NCI-H2081 treated with DMSO at 0.1 percent for 48 hours (cell line): Measurements from ENCODE around the gene HOXD9.

Source experiments
- DNase-seq: peaks from one replicate; lab custom pipeline; 2025; lab: John Stamatoyannopoulos, UW

HOXD9 gene

DNA sequence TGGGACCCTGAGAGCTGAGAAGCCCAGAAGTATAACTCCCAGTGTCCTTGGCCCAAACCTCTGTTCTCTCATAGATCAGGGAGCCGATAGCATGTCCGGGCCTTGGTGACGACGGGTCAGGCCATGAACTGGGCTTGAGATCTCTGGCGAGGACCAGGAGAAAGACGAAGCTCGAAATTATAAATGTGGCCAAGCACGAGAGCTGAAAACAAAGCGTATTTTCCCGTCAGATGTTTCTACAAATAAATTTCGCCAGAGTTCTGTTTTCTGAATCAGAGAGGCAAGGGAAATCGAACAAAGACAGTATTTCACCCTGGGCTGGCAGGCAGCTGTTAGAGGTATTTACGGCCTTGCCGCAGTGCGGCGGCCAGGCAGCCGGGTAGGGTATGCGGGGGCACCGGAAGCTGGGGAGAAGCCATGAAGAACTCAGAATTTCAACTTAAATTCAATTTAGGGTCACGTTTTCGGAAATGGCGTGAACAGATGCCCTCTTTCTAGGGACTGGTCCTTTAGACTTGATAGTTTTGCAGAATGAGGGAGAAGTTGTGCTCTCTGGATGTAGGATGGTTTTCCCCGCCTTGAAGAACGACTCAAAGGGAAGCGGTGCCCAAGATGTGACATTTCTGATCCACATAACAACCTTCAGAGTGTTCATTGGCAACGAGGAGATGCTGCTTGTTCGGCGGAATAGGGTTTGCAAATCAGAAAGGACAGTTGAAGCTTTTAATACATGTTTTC lies 16.6 kb downstream of the HOXD9 start:
- no peak for DNase-seq

DNA sequence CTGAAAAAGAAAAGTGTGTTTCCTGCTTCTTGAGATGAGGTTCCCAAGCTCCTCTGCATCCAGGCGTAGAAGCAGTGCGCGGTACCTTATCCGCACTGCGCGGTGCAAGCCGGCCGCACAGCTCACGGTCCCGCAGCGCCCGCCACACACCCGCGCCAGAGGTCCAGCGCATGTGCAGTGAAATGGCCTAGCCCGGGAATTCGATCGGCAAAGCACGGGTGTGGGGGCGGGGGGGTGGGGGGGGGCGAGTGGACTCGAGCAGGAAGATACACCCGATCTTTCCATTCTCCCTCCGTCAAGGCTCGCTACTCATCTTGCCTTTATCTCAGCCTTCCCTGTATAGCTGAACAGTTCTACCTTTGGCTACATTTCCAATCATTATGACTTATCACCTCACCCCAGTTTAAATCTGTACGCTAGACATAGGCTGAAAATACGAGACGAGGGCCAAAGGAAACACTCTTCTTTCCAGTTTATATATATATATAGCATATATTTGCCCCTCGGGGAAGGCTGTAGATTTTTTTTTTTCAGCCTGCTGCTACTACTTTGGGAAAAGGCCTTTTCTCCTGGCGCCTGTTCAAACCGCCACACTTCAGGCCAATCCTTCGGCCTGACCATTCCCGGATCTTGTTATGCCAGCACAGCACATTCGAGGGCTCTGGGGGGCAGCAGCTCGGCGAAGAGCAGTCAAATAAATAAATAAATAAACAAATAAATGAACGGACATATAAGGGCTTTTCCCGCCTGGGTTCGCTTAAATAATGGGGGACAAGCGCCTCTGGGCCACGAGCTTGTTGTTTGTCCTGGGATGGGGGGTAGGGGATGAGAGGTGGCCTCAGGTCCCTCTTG lies 17.4 kb downstream of the HOXD9 start:
- DNase-seq = no peak

DNA sequence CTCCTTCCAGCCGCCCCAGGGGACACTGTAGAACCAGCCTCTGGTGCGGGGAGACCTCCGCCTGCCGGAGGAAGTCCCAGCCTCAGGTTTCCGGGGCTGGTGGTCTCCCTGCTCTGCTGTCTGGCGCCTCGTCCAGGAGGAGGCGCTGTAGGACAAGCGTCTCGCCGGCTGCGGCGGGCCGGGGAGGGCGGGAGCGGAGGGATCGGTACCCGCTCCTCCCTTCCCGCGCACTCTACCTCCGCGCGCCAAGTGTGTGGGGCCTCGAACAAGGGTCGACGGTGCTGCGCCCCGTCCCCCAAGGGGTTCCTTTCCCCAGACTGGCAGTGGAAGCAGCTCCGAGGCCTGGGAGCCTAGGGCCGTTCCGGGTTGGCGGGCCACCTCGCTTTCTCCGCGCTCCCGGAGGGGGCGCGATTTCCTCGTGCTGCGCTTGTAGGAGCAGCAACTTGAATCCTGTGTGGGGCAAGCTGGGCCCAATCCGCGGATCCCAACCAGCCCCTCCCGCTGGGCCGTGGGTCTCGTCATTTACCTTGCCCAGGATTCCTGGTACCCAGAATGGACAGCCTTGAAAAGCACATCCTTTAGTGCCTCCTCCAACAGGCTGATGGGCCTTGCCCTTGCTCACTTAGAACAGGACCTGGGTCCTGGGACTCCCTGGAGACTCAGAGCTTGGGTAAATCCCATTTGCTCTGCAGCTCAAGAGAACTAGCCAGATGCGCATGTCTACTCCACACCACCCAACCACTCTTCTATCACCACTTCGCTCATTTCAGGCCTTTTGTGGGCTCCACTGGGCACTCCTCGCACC lies 18.2 kb downstream of the HOXD9 start:
- no peak for DNase-seq

DNA sequence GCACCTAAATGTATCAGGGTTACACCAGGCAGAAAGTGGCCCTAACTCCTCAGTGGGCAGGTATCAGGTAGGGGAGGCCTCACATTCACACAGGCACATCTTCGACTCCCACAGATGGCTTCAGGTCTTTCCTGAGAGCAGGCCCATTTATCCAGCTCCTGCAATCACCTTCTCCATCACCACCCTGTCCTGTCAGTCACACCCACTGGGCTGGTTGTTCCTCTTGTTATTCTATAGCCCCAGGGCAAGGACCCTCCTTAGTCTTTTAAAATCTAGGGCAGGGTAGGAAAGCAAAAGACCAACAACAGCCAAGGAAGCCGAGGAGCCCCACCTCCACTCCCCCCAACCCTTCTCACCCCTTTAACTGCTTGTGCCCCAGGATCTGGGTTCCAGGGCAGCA lies 19.8 kb downstream of the HOXD9 start:
- DNase-seq = no peak

DNA sequence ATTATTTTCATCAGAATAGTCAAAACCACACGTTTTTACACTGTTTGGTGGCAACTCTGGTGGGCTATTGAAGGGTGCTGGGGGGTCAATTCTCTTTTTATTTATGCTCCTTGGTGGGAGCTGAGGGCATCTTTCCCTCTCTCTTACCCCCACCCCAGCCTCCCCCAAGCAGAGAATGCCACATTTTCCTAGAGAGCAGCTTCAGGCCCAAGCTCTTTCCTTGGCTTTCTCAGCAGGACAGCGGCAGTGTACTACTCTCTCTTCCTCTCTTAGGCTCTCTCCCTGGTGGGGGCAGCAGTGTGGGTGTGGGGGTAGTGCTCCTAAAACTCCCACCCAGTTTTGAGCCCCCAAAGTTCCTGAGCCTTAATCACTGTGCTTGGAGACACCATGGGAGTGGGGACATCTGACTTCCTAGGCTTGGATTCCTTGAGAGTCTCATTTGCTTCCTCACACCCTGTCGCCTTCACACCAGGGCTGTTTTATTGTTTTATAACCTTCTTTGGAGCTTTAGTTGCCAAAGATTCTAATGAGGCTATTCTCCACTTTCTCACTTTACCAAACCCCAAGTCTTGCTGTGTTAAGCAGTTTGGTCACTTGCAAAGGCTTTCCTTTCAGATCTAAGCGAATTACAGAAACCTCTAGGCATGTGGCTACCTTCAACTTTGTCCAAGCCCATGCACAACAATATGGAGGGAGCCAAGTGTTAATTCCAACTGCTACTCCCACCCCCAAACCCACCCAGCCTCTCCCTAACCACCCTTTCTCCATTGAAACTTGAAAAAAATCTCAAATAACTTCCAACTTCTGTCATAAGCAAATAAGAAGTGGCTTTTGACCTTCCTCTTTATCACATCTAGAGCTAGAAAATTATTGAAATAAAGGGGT lies 22.8 kb downstream of the HOXD9 start:
- DNase-seq = no peak

DNA sequence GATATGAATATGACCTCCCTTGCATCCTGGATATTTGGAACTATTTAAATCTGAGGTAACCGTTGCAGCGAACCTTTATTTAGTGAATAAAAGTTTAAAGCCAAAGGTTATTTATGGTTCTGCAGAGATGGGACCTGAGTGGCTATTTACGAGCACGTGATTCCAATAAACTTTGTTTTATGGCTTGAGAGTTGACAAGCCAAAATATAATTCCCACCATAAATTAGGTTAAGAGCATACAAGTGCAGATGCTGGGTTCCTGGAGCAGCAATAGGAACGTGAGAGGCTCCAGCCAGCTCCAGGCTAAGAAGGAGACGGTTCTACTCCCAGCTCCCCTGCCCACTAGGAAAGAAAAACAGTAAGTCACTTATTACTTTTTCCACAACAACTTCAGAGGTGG lies 23.6 kb downstream of the HOXD9 start:
- no peak for DNase-seq

DNA sequence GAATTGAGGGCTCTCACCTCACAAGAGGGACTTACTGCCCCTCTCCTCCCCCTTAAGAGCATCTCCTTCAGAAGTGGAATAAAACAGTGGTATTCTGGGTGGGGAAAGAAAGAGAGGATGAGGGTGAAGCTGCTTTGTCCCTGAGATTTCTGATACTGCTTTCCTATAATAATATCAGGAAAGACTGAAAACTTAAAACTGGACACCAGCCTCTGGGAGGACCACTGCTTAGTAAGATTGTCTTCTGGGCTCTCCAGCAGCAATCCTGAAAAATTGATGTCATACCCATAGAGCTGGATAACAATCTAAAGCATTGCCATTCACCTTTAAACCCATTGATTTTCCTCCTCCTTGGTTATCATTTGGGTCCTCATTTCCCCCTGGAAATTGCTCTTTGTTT lies 24.1 kb downstream of the HOXD9 start:
- DNase-seq = no peak

DNA sequence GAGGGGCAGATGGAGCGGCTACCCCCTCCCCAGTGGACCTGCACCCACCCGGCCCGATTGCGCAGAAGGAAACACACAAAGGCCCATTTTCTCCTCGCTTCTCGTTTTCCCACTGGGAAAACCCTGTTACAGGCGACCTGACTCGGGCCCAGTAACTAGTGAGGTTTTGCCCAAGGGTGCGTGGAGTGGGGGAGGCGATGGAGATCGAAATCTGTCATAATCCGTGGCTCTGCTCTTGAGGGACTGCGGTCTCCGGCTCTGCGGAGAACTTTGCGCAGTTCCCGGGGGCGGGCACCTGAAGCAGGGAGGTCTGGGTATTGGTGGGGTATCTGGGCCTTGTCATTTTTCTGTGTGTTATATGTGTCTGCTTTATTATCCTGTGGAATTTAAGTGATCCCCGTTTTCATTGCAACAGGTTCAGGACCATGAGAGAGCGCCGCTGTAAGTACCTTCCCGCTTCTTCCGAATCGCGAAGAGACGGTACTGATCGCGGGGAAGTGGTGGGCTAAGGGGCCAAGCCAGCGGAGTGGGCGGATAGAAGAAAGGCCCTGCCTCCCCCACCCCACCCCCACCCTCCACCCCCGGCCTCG lies 24.8 kb downstream of the HOXD9 start:
- no peak for DNase-seq

DNA sequence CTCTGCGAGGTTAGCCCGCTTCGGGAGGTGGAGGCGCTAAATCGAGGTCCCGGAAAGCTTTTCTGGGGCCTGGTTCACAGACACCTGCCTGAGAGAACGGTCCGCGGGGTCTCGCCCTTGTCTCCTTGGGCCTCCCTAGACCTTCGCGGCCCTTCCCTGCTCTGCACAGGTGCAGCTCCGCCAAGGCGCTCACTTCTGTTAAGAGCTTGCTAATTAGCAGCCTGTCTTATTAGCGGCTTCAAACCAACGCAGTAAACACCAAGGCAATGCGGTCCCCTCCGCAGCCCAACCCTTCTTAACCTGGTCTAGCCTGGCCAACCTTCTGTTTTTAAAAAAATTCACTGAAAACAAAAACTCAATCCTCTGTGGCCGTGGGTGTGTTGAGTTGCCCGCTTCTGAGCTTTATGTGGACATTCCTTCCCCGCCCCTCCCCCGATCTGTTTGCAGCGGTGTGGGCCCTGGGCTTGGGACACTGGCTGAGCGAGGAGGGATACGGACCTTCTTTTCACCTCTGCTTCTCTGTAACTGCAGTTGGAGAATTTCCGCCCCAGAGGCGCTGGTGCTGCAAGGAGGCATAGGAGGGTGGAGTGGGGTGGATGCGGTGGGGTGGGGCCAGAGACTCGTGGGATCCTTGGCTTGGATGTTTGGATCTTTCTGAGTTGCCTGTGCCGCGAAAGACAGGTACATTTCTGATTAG lies 25.4 kb downstream of the HOXD9 start:
- DNase-seq = no peak

DNA sequence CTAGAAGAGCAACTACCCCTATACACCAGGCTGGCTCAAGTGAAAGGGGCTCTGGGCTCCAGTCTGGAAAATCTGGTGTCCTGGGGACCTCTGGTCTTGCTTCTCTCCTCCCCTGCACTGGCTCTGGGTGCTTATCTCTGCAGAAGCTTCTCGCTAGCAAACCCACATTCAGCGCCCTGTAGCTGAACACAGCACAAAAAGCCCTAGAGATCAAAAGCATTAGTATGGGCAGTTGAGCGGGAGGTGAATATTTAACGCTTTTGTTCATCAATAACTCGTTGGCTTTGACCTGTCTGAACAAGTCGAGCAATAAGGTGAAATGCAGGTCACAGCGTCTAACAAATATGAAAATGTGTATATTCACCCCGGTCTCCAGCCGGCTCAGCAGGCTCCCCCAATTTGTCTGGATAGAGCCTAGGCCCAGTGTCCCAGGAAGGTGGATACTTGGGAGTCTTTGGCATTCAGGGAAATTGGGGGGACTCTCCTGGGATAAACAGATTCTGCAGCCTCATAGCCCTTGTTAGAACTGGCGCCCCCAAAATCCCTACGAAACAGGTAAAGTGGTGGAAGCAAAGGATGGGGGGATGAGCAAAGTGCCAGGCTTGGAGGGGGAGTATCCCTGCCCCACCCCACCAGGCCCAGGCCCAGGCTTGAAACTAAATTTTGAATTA lies 26.4 kb downstream of the HOXD9 start:
- no peak for DNase-seq

DNA sequence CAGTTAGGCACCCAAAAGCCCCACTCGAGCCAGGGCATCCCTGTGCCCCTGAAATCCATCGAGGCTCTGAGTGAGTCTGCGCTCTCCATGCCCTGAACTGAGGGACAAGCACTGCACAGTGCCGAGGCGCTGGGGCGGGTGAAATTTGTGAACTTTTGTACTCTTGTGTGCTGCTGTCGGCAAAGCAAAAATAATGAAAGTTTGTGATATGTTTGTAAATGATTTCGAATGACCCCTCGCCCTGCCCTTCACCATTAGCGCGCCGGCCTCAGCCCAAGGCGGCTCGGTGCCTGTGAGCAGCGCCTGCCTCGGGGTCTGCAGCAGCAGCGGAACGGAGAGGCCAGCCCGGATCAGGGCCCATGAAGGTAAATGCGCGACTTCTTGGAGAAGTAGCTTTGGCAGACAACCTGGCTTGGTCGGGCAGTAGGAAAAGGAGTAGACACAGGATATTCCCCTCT lies 27.0 kb downstream of the HOXD9 start:
- no peak for DNase-seq

DNA sequence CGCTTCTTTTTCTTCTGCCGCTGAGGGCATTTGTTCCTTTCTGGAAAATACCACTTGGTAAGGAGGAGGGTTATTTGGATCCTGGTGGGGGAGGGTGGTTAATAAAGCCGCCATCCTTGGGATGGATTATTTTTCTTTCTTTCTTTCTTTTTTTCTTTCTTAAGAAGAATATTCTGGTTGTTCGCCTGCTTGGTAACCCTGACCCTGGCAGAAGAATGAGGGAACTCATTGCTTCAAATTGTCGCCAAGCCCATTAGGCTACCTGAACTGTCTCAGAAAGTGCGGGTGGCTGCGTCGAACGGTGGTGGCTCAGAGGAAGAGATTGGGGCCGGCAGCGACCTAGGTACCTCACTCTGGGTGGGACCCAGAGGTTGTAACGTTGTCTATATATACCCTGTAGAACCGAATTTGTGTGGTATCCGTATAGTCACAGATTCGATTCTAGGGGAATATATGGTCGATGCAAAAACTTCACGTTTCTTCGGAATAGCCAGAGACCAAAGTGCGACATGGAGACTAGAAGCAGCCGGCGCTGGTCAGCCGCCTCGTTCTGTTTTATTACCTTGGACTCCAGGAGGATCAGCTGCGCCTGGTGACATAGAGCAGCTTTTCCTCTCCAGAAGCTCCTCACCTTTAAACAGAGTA lies 27.5 kb downstream of the HOXD9 start:
- DNase-seq = no peak

DNA sequence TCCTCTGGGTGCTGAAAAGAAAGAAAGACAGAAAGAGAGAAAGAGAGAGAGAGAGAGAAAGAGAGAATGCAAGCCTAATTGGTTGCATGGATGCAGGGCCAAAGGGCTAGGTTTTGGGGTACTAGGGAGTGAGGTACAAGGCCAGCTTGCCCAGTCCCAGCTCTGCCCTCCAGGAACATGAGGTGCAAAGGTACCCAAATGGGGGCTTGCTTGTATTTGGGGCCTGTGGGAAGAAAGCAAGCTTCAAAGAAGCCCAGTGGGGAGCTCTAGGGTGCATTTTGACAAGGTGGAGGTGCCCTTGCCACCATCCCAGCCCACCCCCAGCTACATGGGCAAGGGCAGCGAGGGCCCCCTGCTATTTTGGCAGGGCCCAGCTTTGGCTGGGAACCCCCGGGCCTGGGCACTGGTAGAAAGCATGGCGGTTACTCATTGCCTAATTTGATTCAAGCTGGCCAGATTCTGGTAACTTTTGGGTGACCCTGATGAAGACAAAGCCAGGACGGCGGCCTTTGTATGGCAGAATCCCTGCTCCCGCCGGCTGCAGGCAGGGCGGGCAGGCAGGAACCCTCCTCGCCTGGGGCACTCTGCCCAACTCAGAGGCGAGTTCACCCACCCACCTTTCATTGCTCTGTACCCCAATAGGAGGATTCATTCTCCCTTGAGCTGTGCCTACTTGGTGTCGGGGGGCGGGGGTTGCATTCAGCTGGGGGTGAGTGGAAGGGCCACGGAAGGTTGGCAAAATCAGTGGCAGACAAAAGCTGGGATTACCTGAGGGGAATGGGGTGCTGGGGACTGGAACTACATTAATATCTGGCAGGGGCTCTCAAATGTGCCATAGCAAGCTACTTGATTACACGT lies 28.3 kb downstream of the HOXD9 start:
- DNase-seq = no peak

DNA sequence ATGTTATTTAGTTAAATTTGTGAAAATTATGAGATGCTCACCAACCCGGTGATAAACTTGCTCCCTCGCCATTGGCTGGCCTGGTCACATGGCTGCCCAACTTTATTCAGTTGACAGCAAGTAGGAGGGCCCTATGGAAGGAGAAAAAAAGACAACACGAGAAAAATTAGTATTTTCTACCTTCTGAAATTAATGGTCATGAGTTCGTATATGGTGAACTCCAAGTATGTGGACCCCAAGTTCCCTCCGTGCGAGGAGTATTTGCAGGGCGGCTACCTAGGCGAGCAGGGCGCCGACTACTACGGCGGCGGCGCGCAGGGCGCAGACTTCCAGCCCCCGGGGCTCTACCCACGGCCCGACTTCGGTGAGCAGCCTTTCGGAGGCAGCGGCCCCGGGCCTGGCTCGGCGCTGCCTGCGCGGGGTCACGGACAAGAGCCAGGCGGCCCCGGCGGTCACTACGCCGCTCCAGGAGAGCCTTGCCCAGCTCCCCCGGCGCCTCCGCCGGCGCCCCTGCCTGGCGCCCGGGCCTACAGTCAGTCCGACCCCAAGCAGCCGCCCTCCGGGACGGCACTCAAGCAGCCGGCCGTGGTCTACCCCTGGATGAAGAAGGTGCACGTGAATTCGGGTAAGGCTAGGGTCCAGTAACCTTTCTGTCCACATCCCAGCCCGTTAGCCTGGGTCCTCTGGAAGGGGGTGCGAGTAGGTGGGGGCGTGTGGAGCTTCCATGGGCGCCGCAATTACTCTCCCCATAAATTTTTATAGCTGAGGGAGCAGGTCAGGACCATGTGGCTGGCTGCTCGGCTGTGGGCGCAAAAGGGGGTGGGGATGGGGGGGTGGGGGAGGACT lies 29.1 kb downstream of the HOXD9 start, which contains the start of gene HOXD4:
TSS of gene HOXD4 (plus strand) at position 109 of the 846 bp plus-strand sequence. CDS start at position 193, 84 bp downstream.
- DNase-seq = no peak

DNA sequence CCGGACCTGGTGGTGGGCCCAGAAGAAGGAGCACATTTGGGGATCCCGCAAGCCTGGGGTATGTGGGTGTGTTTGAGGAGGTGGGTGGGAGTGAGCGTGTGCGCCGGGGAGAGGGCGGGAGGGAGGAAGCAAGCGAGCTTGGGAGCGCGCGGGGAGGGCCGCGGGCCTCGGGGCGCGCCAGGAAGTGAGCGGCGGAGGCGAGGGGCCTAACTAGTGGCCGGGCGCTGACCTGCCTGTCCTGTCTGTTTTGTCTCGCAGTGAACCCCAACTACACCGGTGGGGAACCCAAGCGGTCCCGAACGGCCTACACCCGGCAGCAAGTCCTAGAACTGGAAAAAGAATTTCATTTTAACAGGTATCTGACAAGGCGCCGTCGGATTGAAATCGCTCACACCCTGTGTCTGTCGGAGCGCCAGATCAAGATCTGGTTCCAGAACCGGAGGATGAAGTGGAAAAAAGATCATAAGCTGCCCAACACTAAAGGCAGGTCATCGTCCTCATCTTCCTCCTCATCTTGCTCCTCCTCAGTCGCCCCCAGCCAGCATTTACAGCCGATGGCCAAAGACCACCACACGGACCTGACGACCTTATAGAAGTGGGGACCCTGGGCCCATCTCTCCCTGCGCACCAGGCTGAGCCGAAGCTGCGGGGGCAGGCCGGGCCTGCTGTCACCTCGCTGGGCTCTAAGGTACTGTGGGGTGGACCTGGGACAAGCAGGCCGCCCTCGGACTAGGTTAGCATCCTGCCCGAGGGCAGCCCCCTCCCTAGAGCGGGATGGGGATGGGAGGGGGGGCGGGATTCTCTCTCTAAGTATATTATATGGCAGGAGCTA lies 30.0 kb downstream of the HOXD9 start:
- no peak for DNase-seq

DNA sequence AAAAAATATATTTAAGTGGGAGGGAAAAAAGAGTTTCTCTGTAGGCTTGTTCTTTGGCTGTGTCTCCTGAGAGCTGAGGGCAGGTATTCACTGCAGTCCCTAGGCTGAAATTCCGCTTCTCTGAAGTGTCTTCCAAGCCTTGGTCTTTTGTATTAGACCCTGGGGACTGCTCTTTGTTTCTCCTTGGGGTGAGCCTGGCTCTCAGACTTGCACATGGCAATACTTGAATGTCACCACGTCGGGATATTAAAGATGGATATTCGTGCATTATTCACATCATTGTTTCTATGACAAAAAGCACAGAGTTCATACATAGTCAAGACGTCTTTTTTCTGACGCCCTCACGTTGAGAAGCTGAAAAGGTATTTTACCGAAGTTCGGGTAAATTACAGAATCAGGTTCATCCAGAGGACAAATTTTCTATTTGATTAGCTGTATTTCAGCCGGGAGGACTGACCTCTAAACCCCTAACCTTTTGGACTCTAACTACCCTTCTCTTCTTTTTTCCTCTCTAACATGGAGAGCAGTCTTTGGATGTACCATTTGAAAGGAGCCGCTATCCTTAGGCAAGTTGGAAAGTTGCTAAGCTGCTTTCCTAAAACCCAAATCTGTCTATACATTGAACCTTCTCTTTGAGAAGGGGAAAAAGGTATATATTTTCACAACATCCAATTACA lies 32.2 kb downstream of the HOXD9 start:
- no peak for DNase-seq
